Breast epithelium (tissue), 3 donors: ENCODE data around the gene WDR91.

ENCODE experiments used
- POLR2A ChIP-seq: fragments of 450-650 bp; IDR thresholded peaks from one replicate; pipeline ENCODE4 v1.6.1; 2016; ENCODE audit warnings: antibody characterized with exemption, mild to moderate bottlenecking, moderate library complexity
- POLR2AphosphoS5 ChIP-seq, 3 donors: sonication (generic); formaldehyde crosslinking; IDR thresholded peaks; one replicate each; pipeline ENCODE4 v1.6.1; 2017; ENCODE audit warnings: antibody characterized with exemption in 3 of 3
- TF ChIP-seq, protein P1 (sequence below), 3 donors: fragments of 450-650 bp; IDR thresholded peaks; one replicate each; pipeline ENCODE4 v1.5.1; 2016 to 2017; ENCODE audit warnings: antibody characterized with exemption in 3 of 3, mild to moderate bottlenecking in 3 of 3, moderate library complexity in 3 of 3

DNA sequence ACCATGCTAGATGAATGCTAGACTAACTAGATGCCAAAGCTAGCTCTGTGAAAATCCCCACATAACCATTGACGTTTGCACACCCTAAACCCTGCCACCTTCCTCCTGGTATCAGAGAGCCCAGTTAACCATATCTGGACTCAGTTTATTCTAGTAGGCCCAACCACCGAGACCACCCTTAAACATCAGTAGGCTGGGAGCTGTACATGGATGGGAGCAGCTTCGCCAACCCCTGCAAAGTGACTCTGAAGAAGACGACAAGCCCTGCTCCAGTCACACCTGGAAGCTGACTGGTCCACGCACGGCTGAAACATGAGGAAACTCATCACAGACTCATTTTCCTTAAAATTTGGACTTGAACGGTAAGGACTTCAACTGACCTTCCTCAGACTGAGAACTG is 36.4 kb downstream of the WDR91 start:
- TF ChIP-seq POLR2AphosphoS5 (IDR thresholded peaks at IDR 0.05) (no peak), POLR2A (no peak)
- TF ChIP-seq, protein P1, sequence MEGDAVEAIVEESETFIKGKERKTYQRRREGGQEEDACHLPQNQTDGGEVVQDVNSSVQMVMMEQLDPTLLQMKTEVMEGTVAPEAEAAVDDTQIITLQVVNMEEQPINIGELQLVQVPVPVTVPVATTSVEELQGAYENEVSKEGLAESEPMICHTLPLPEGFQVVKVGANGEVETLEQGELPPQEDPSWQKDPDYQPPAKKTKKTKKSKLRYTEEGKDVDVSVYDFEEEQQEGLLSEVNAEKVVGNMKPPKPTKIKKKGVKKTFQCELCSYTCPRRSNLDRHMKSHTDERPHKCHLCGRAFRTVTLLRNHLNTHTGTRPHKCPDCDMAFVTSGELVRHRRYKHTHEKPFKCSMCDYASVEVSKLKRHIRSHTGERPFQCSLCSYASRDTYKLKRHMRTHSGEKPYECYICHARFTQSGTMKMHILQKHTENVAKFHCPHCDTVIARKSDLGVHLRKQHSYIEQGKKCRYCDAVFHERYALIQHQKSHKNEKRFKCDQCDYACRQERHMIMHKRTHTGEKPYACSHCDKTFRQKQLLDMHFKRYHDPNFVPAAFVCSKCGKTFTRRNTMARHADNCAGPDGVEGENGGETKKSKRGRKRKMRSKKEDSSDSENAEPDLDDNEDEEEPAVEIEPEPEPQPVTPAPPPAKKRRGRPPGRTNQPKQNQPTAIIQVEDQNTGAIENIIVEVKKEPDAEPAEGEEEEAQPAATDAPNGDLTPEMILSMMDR (IDR thresholded peaks at IDR 0.05): no peak
